CD4-positive, alpha-beta memory T cell (primary cell): ENCODE measurements around the gene SNX13. TPM values are rescaled to one million over a fixed set of nuclear protein-coding genes. Genes with fewer than 3 reads are reported as not detected.

Source experiments
- CTCF ChIA-PET: fragments of 350-600 bp; sonication (Branson Sonifier 250); formaldehyde crosslinking; loops from one replicate; lab custom pipeline; 2021; ENCODE audit warnings: inconsistent platforms; ENCODE audit not compliant: partially characterized antibody; lab: Charles Lee
- POLR2A ChIA-PET: fragments of 350-600 bp; sonication (Branson Sonifier 250); formaldehyde crosslinking; loops from one replicate; lab custom pipeline; 2021; ENCODE audit not compliant: partially characterized antibody; lab: Charles Lee
- DNase-seq, 5 donors: peaks; one replicate each; pipeline versions ENCODE4 v3.0.0 to v3.0.0-alpha.2; 2020 to 2022; ENCODE audit warnings: mixed read lengths in 1 of 5
- H3K27ac ChIP-seq: one replicate; pipeline ENCODE4 v1.7.0; 2013; ENCODE audit warnings: low read depth, low read length
- H3K27me3 ChIP-seq: 2 replicates; pipeline ENCODE4 v1.7.0; 2013; ENCODE audit warnings: mild to moderate bottlenecking, low read length, moderate library complexity; ENCODE audit not compliant: insufficient read depth
- H3K36me3 ChIP-seq: 2 replicates; pipeline ENCODE4 v1.7.0; 2013; ENCODE audit warnings: mild to moderate bottlenecking, low read length, moderate library complexity; ENCODE audit not compliant: insufficient read depth
- H3K4me1 ChIP-seq: 2 replicates; pipeline ENCODE4 v1.7.0; 2013; ENCODE audit warnings: mild to moderate bottlenecking, low read length, moderate library complexity; ENCODE audit not compliant: insufficient read depth
- H3K4me3 ChIP-seq, 2 donors: one replicate each; pipeline ENCODE4 v1.7.0; 2013; ENCODE audit warnings: low read length in 2 of 2, mild to moderate bottlenecking in 1 of 2
- H3K9me3 ChIP-seq, 2 donors: one replicate each; pipeline ENCODE4 v1.7.0; 2013; ENCODE audit warnings: low read length in 2 of 2, control low read depth in 1 of 2; ENCODE audit not compliant: control insufficient read depth in 1 of 2
- H3K27ac Mint-ChIP-seq, 7 donors: one replicate each; pipeline ENCODE4 v1.8.0; 2020 to 2021; ENCODE audit warnings: mixed read lengths in 7 of 7, mild to moderate bottlenecking in 6 of 7, inconsistent platforms in 3 of 7, moderate library complexity in 3 of 7
- H3K27me3 Mint-ChIP-seq, 2 donors: one replicate each; pipeline ENCODE4 v1.8.0; 2020 to 2021; ENCODE audit warnings: mixed read lengths in 2 of 2
- H3K36me3 Mint-ChIP-seq, 2 donors: one replicate each; pipeline ENCODE4 v1.8.0; 2020 to 2021; ENCODE audit warnings: mixed read lengths in 2 of 2, inconsistent platforms in 1 of 2, mild to moderate bottlenecking in 1 of 2
- H3K4me1 Mint-ChIP-seq, 4 donors: one replicate each; pipeline ENCODE4 v1.8.0; 2020 to 2021; ENCODE audit warnings: mixed read lengths in 4 of 4, mild to moderate bottlenecking in 1 of 4
- H3K4me3 Mint-ChIP-seq, 8 donors: one replicate each; pipeline ENCODE4 v1.8.0; 2020 to 2021; ENCODE audit warnings: mixed read lengths in 8 of 8, mild to moderate bottlenecking in 7 of 8, moderate library complexity in 6 of 8, inconsistent platforms in 3 of 8
- H3K9me3 Mint-ChIP-seq, 8 donors: one replicate each; pipeline ENCODE4 v1.8.0; 2020 to 2021; ENCODE audit warnings: mixed read lengths in 8 of 8, mild to moderate bottlenecking in 5 of 8, inconsistent platforms in 3 of 8, moderate library complexity in 1 of 8
- intact Hi-C: fragments of 100-400 bp; cut with micrococcal nuclease; formaldehyde crosslinking; loops from one replicate; pipeline ENCODE4 v1.15.1; 2023
- polyA plus RNA-seq, 2 donors: library from polyadenylated mRNA; unstranded; fragments of 300-500 nt; fragmentation: Illumina TruSeq; gene quantifications; one replicate each; pipeline ENCODE4 v1.2.3, GENCODE V29; 2021
- total RNA-seq, 2 experiments: library from RNA; stranded (reverse); gene quantifications; one replicate each; pipeline ENCODE4 v1.2.3, GENCODE V29; 2021

Gene SNX13
- total and polyA plus RNA-seq, 4 experiments from 2014 or later = 10.1 to 36.0 (median 24.2) TPM

- no peak for DNase-seq
- Histone ChIP-seq H3K27me3 (no peaks in the 10 kb centered on the region), H3K9me3 (no peaks in the 10 kb centered on the region), H3K4me3 (no peak overlapping the region), H3K27ac (no peak overlapping the region), H3K4me1 (peaks cover 19% of the 10 kb centered on the region), H3K36me3 (peaks cover 16% of the 10 kb centered on the region)
- Mint-ChIP-seq H3K9me3 (peaks cover 0 to 4% (median 1%) of the 10 kb centered on the region in 8 donors), H3K4me3 (peak overlapping the region in 4 of 8 donors; percentile 49 to 67 (median 58)), H3K4me1 (peaks cover 23 to 41% (median 35%) of the 10 kb centered on the region in 4 donors), H3K36me3 (peaks cover 60 to 68% of the 10 kb centered on the region in 2 donors), H3K27me3 (no peaks in the 10 kb centered on the region), H3K27ac (peak overlapping the region in 3 of 7 donors; percentile 26 to 55 (median 39))
- CTCF ChIA-PET = no interaction called here
- intact Hi-C loops = no loop called here
- POLR2A ChIA-PET = no interaction called here
Observed at GRCh38 chr7:17844022-17844421, 96.3 kb downstream of the SNX13 start.

- H3K27ac ChIP-seq = no peak overlapping the region
- H3K4me3 Mint-ChIP-seq = peak overlapping the region in 3 of 8 donors; percentile 24 to 63 (median 31)
- no peaks in the 10 kb centered on the region for H3K27me3 Mint-ChIP-seq
- H3K4me3 ChIP-seq = no peak overlapping the region
- no peaks in the 10 kb centered on the region for H3K9me3 ChIP-seq
- no peak for DNase-seq
- H3K36me3 Mint-ChIP-seq = peaks cover 57 to 64% of the 10 kb centered on the region in 2 donors
- intact Hi-C loops = no loop called here
- H3K36me3 ChIP-seq = peaks cover 10% of the 10 kb centered on the region
- POLR2A ChIA-PET = no interaction called here
- H3K4me1 ChIP-seq = peaks cover 19% of the 10 kb centered on the region
- H3K9me3 Mint-ChIP-seq = peaks cover 0 to 4% (median 1%) of the 10 kb centered on the region in 8 donors
- peaks cover 23 to 38% (median 33%) of the 10 kb centered on the region in 4 donors for H3K4me1 Mint-ChIP-seq
- CTCF ChIA-PET = no interaction called here
- peak overlapping the region in 2 of 7 donors; percentile 1 to 75 for H3K27ac Mint-ChIP-seq
- H3K27me3 ChIP-seq = no peaks in the 10 kb centered on the region
Observed at GRCh38 chr7:17843041-17843440, 97.3 kb downstream of the SNX13 start.

- H3K9me3 ChIP-seq = no peaks in the 10 kb centered on the region
- Mint-ChIP-seq H3K27ac (no peak overlapping the region), H3K27me3 (no peaks in the 10 kb centered on the region), H3K9me3 (no peaks in the 10 kb centered on the region), H3K4me1 (no peaks in the 10 kb centered on the region), H3K36me3 (peaks cover 27 to 28% of the 10 kb centered on the region in 2 donors), H3K4me3 (no peak overlapping the region)
- no peak for DNase-seq
- no peaks in the 10 kb centered on the region for H3K4me1 ChIP-seq
- H3K36me3 ChIP-seq = peaks cover 7% of the 10 kb centered on the region
- H3K27ac ChIP-seq = no peak overlapping the region
- no peaks in the 10 kb centered on the region for H3K27me3 ChIP-seq
- POLR2A ChIA-PET = no interaction called here
- intact Hi-C loops = no loop called here
- no peak overlapping the region for H3K4me3 ChIP-seq
- CTCF ChIA-PET = no interaction called here
Observed at GRCh38 chr7:17832820-17833355, 107.4 kb downstream of the SNX13 start.

GRCh38 chr7:17832242-17832641, 108.1 kb downstream of the SNX13 start:
- Histone ChIP-seq H3K36me3 (peaks cover 7% of the 10 kb centered on the region), H3K4me1 (no peaks in the 10 kb centered on the region), H3K27me3 (no peaks in the 10 kb centered on the region), H3K4me3 (no peak overlapping the region), H3K9me3 (no peaks in the 10 kb centered on the region), H3K27ac (no peak overlapping the region)
- H3K9me3 Mint-ChIP-seq = no peaks in the 10 kb centered on the region
- no peak overlapping the region for H3K27ac Mint-ChIP-seq
- no peaks in the 10 kb centered on the region for H3K4me1 Mint-ChIP-seq
- ChIA-PET CTCF (no interaction called here), POLR2A (no interaction called here)
- no peaks in the 10 kb centered on the region for H3K27me3 Mint-ChIP-seq
- intact Hi-C loops = no loop called here
- no peak overlapping the region for H3K4me3 Mint-ChIP-seq
- DNase-seq = no peak
- peaks cover 25 to 29% of the 10 kb centered on the region in 2 donors for H3K36me3 Mint-ChIP-seq

- peaks cover 7% of the 10 kb centered on the region for H3K36me3 ChIP-seq
- no peak overlapping the region for H3K4me3 Mint-ChIP-seq
- POLR2A ChIA-PET = no interaction called here
- no peak overlapping the region for H3K4me3 ChIP-seq
- CTCF ChIA-PET = no interaction called here
- no peaks in the 10 kb centered on the region for H3K9me3 Mint-ChIP-seq
- intact Hi-C loops = no loop called here
- H3K4me1 ChIP-seq = no peaks in the 10 kb centered on the region
- no peaks in the 10 kb centered on the region for H3K9me3 ChIP-seq
- no peaks in the 10 kb centered on the region for H3K27me3 ChIP-seq
- H3K27ac Mint-ChIP-seq = no peak overlapping the region
- no peak overlapping the region for H3K27ac ChIP-seq
- no peaks in the 10 kb centered on the region for H3K4me1 Mint-ChIP-seq
- peaks cover 24 to 33% of the 10 kb centered on the region in 2 donors for H3K36me3 Mint-ChIP-seq
- no peak for DNase-seq
- no peaks in the 10 kb centered on the region for H3K27me3 Mint-ChIP-seq
Observed at GRCh38 chr7:17830206-17830605, 110.1 kb downstream of the SNX13 start.

- Histone ChIP-seq H3K9me3 (no peaks in the 10 kb centered on the region), H3K4me1 (no peaks in the 10 kb centered on the region), H3K27ac (no peak overlapping the region), H3K27me3 (no peaks in the 10 kb centered on the region), H3K36me3 (peaks cover 4% of the 10 kb centered on the region), H3K4me3 (no peak overlapping the region)
- H3K4me1 Mint-ChIP-seq = no peaks in the 10 kb centered on the region
- H3K36me3 Mint-ChIP-seq = peaks cover 25 to 32% of the 10 kb centered on the region in 2 donors
- POLR2A ChIA-PET = no interaction called here
- intact Hi-C loops = no loop called here
- CTCF ChIA-PET = no interaction called here
- H3K4me3 Mint-ChIP-seq = no peak overlapping the region
- no peak overlapping the region for H3K27ac Mint-ChIP-seq
- no peaks in the 10 kb centered on the region for H3K27me3 Mint-ChIP-seq
- no peak for DNase-seq
- H3K9me3 Mint-ChIP-seq = no peaks in the 10 kb centered on the region
Observed at GRCh38 chr7:17829001-17829400, 111.3 kb downstream of the SNX13 start.

GRCh38 chr7:17822547-17823173, 117.6 kb downstream of the SNX13 start:
- H3K4me1 ChIP-seq = no peaks in the 10 kb centered on the region
- Mint-ChIP-seq H3K4me1 (peaks cover 0 to 1% (median 0%) of the 10 kb centered on the region in 4 donors), H3K27ac (peak overlapping the region in 1 of 7 donors; percentile 44), H3K27me3 (no peaks in the 10 kb centered on the region), H3K4me3 (no peak overlapping the region), H3K9me3 (no peaks in the 10 kb centered on the region), H3K36me3 (peaks cover 37 to 45% of the 10 kb centered on the region in 2 donors)
- intact Hi-C loops = no loop called here
- H3K27me3 ChIP-seq = no peaks in the 10 kb centered on the region
- H3K36me3 ChIP-seq = peaks cover 10% of the 10 kb centered on the region
- POLR2A ChIA-PET = no interaction called here
- H3K4me3 ChIP-seq = no peak overlapping the region
- CTCF ChIA-PET = no interaction called here
- no peak for DNase-seq
- H3K27ac ChIP-seq = no peak overlapping the region
- H3K9me3 ChIP-seq = no peaks in the 10 kb centered on the region
